SIG-M5 treated with dmso at 0.1 percent for 504 hours (cell line): ENCODE data around the gene CCZ1.
"Not testable (repeated sequence)": the region's sequence is repeated elsewhere in the genome, so short reads cannot be mapped to it uniquely, and the experiment has no call there.

ENCODE experiments used
- DNase-seq: peaks from one replicate; lab custom pipeline; 2025; ENCODE audit not compliant: unreplicated experiment; lab: John Stamatoyannopoulos, UW

CCZ1 gene

GRCh38 chr7:5898480-5899224, at the start of gene CCZ1:
Gene CCZ1 (plus strand): TSS chr7:5898733. CDS start chr7:5898800, 67 bp downstream.
- peak; percentile 26 for DNase-seq

GRCh38 chr7:5850944-5851343, 47.6 kb upstream of the CCZ1 start:
- DNase-seq = no peak

- DNase-seq = no peak
Observed at GRCh38 chr7:5854738-5855137, 43.8 kb upstream of the CCZ1 start.

GRCh38 chr7:5857041-5857575, 41.4 kb upstream of the CCZ1 start:
- not testable (repeated sequence) for DNase-seq

- not testable (repeated sequence) for DNase-seq
Observed at GRCh38 chr7:5858494-5858893, 40.0 kb upstream of the CCZ1 start.

GRCh38 chr7:5861281-5861680, 37.3 kb upstream of the CCZ1 start:
- not testable (repeated sequence) for DNase-seq

- not testable (repeated sequence) for DNase-seq
Observed at GRCh38 chr7:5862753-5863366, 35.7 kb upstream of the CCZ1 start.

- peak; percentile 40 for DNase-seq
Observed at GRCh38 chr7:5865279-5865931, 33.1 kb upstream of the CCZ1 start.

GRCh38 chr7:5867060-5867459, 31.5 kb upstream of the CCZ1 start:
- DNase-seq = no peak

GRCh38 chr7:5868928-5869341, 29.6 kb upstream of the CCZ1 start:
- DNase-seq = not testable (repeated sequence)

GRCh38 chr7:5869691-5870090, 28.8 kb upstream of the CCZ1 start:
- no peak for DNase-seq

GRCh38 chr7:5870311-5870710, 28.2 kb upstream of the CCZ1 start:
- DNase-seq = no peak

- no peak for DNase-seq
Observed at GRCh38 chr7:5872326-5872725, 26.2 kb upstream of the CCZ1 start.

GRCh38 chr7:5879591-5879990, 18.9 kb upstream of the CCZ1 start:
- DNase-seq = not testable (repeated sequence)

- DNase-seq = not testable (repeated sequence)
Observed at GRCh38 chr7:5880106-5880505, 18.4 kb upstream of the CCZ1 start.

- not testable (repeated sequence) for DNase-seq
Observed at GRCh38 chr7:5884431-5884830, 14.1 kb upstream of the CCZ1 start.

GRCh38 chr7:5888021-5888420, 10.5 kb upstream of the CCZ1 start:
- not testable (repeated sequence) for DNase-seq

GRCh38 chr7:5890244-5890643, 8.3 kb upstream of the CCZ1 start:
- not testable (repeated sequence) for DNase-seq

- DNase-seq = no peak
Observed at GRCh38 chr7:5892498-5892897, 6.0 kb upstream of the CCZ1 start.

- not testable (repeated sequence) for DNase-seq
Observed at GRCh38 chr7:5897369-5897919, 1.1 kb upstream of the CCZ1 start.

- DNase-seq = not testable (repeated sequence)
Observed at GRCh38 chr7:5903002-5903401, 4.5 kb downstream of the CCZ1 start.
